IMR-90 (cell line): ENCODE data around the gene SYNRG. TPM values are rescaled to one million over a fixed set of nuclear protein-coding genes. Genes with fewer than 3 reads are reported as not detected.

Source experiments
- ATAC-seq: fragments of 200-7000 bp; cut with Tn5 transposase; 2 replicates; pipeline ENCODE4 v1.9.1; 2020; ENCODE audit warnings: low read depth, mild to moderate bottlenecking, moderate library complexity
- BruUV-seq: library from RNA; stranded (reverse); fragments of 400-500 nt; replicated peaks from 2 replicates; lab custom pipeline; 2021; lab: Mats Ljungman, UMichigan
- CTCF ChIA-PET: fragments of 300-600 bp; formaldehyde crosslinking; extraction: SDS; loops from one replicate; lab custom pipeline; 2021; ENCODE audit warnings: antibody characterized with exemption; lab: Yijun Ruan, JAX
- POLR2A ChIA-PET: fragments of 300-600 bp; sonication (Branson Sonifier 250); formaldehyde crosslinking; loops from one replicate; lab custom pipeline; 2022; ENCODE audit warnings: antibody characterized with exemption; ENCODE audit not compliant: unreplicated experiment; lab: Charles Lee
- DNase-seq: peaks from one replicate; pipeline ENCODE4 v3.0.0; 2013
- H2AFZ ChIP-seq: replicated peaks from 2 replicates; pipeline ENCODE3; 2013; ENCODE audit warnings: low read length, mild to moderate bottlenecking; ENCODE audit not compliant: poor library complexity
- H2AK5ac ChIP-seq: 2 replicates; pipeline ENCODE4 v1.6.1; 2013; ENCODE audit warnings: low read depth, low read length, inconsistent platforms
- H2AK9ac ChIP-seq: replicated peaks from 2 replicates; pipeline ENCODE3; 2013; ENCODE audit warnings: mild to moderate bottlenecking, low read depth, low read length, moderate library complexity; ENCODE audit not compliant: poor library complexity
- H2BK120ac ChIP-seq: 2 replicates; pipeline ENCODE4 v1.6.1; 2013; ENCODE audit warnings: low read depth, low read length, inconsistent platforms
- H2BK15ac ChIP-seq: 3 replicates; pipeline ENCODE4 v1.6.1; 2013; ENCODE audit warnings: low read depth, low read length, inconsistent platforms
- H2BK20ac ChIP-seq: 2 replicates; pipeline ENCODE4 v1.6.1; 2013; ENCODE audit warnings: low read depth, mild to moderate bottlenecking, inconsistent platforms, low read length, moderate library complexity
- H2BK5ac ChIP-seq: 2 replicates; pipeline ENCODE4 v1.6.1; 2013; ENCODE audit warnings: mild to moderate bottlenecking, low read depth, low read length, inconsistent platforms; ENCODE audit not compliant: poor library complexity, severe bottlenecking
- H3K14ac ChIP-seq: replicated peaks from 2 replicates; pipeline ENCODE4 v1.6.1; 2013; ENCODE audit warnings: low read depth, low read length, inconsistent platforms
- H3K18ac ChIP-seq: 2 replicates; pipeline ENCODE4 v1.6.1; 2013; ENCODE audit warnings: low read depth, low read length, control low read depth
- H3K23ac ChIP-seq: 2 replicates; pipeline ENCODE4 v1.6.1; 2013; ENCODE audit warnings: low read depth, low read length, inconsistent platforms
- H3K27ac ChIP-seq: 2 replicates; pipeline ENCODE4 v1.5.1; 2013; ENCODE audit warnings: mild to moderate bottlenecking, control low read depth, low read length; ENCODE audit not compliant: insufficient read depth
- H3K27me3 ChIP-seq: 2 replicates; pipeline ENCODE4 v1.6.1; 2013; ENCODE audit warnings: low read length; ENCODE audit not compliant: control insufficient read depth, insufficient read depth
- H3K36me3 ChIP-seq: 2 replicates; pipeline ENCODE4 v1.6.1; 2013; ENCODE audit warnings: low read length, mixed read lengths; ENCODE audit not compliant: control insufficient read depth, insufficient read depth
- H3K4ac ChIP-seq: 2 replicates; pipeline ENCODE4 v1.6.1; 2013; ENCODE audit warnings: low read depth, low read length, inconsistent platforms
- H3K4me1 ChIP-seq: 2 replicates; pipeline ENCODE4 v1.6.1; 2013; ENCODE audit warnings: low read length, mixed read lengths; ENCODE audit not compliant: control insufficient read depth, insufficient read depth
- H3K4me2 ChIP-seq: 2 replicates; pipeline ENCODE4 v1.6.1; 2013; ENCODE audit warnings: low read depth, mild to moderate bottlenecking, control low read depth, low read length, moderate library complexity
- H3K4me3 ChIP-seq: 2 replicates; pipeline ENCODE4 v1.5.1; 2013; ENCODE audit warnings: low read depth, mild to moderate bottlenecking, control low read depth, low read length, moderate library complexity; ENCODE audit not compliant: insufficient read depth
- H3K56ac ChIP-seq: 2 replicates; pipeline ENCODE4 v1.6.1; 2013; ENCODE audit warnings: low read length, inconsistent platforms; ENCODE audit not compliant: insufficient read depth; ENCODE audit errors: extremely low read depth
- H3K79me1 ChIP-seq, 2 experiments: 2 replicates each; pipeline ENCODE4 v1.6.1; 2013; ENCODE audit warnings: low read length in 2 of 2, inconsistent platforms in 1 of 2, low read depth in 1 of 2
- H3K9ac ChIP-seq: 2 replicates; pipeline ENCODE4 v1.6.1; 2013; ENCODE audit warnings: low read depth, low read length, control low read depth
- H3K9me1 ChIP-seq: 2 replicates; pipeline ENCODE4 v1.6.1; 2013; ENCODE audit warnings: low read length, inconsistent platforms; ENCODE audit not compliant: insufficient read depth
- H3K9me3 ChIP-seq: 2 replicates; pipeline ENCODE4 v1.6.1; 2013; ENCODE audit warnings: low read length; ENCODE audit not compliant: control insufficient read depth, insufficient read depth
- H4K20me1 ChIP-seq: 2 replicates; pipeline ENCODE4 v1.6.1; 2013; ENCODE audit warnings: low read length, inconsistent platforms; ENCODE audit not compliant: insufficient read depth
- H4K5ac ChIP-seq: 2 replicates; pipeline ENCODE4 v1.6.1; 2013; ENCODE audit warnings: mild to moderate bottlenecking, low read depth, low read length, control low read depth
- H4K8ac ChIP-seq, 2 experiments: 2 replicates each; pipeline ENCODE4 v1.6.1; 2013; ENCODE audit warnings: low read depth in 2 of 2, low read length in 2 of 2, control low read depth in 1 of 2, inconsistent platforms in 1 of 2
- H4K91ac ChIP-seq: 2 replicates; pipeline ENCODE4 v1.6.1; 2013; ENCODE audit warnings: low read depth, low read length, inconsistent platforms; ENCODE audit not compliant: insufficient read depth
- CEBPB ChIP-seq: IDR thresholded peaks from 2 replicates; pipeline ENCODE4 v1.6.1; 2012; ENCODE audit warnings: low read depth, low read length, improper control_type of control experiment
- CTCF ChIP-seq: conservative IDR thresholded peaks from 2 replicates; pipeline ENCODE4 v1.5.1; 2012; ENCODE audit warnings: mild to moderate bottlenecking, low read depth, low read length, improper control_type of control experiment
- FOS ChIP-seq: fragments of 150-350 bp; IDR thresholded peaks from 2 replicates; pipeline ENCODE4 v1.6.1; 2016; ENCODE audit warnings: low read depth, low read length
- MAFK ChIP-seq: IDR thresholded peaks from 2 replicates; pipeline ENCODE4 v1.6.1; 2012; ENCODE audit warnings: low read depth, low read length, improper control_type of control experiment
- MAZ ChIP-seq: IDR thresholded peaks from 2 replicates; pipeline ENCODE4 v1.6.1; 2012; ENCODE audit warnings: low read depth, mild to moderate bottlenecking, low read length, improper control_type of control experiment, moderate library complexity, borderline replicate concordance
- MXI1 ChIP-seq: IDR thresholded peaks from 2 replicates; pipeline ENCODE4 v1.6.1; 2012; ENCODE audit warnings: low read depth, mild to moderate bottlenecking, low read length, moderate library complexity, borderline replicate concordance
- NFE2L2 ChIP-seq: fragments of 150-350 bp; IDR thresholded peaks from 2 replicates; pipeline ENCODE4 v1.6.1; 2016; ENCODE audit warnings: low read depth, mild to moderate bottlenecking, low read length
- POLR2A ChIP-seq: IDR thresholded peaks from 2 replicates; pipeline ENCODE4 v1.6.1; 2012; ENCODE audit warnings: mild to moderate bottlenecking, low read depth, low read length
- RAD21 ChIP-seq: IDR thresholded peaks from 2 replicates; pipeline ENCODE4 v1.6.1; 2012; ENCODE audit warnings: low read length, improper control_type of control experiment
- RCOR1 ChIP-seq: IDR thresholded peaks from 2 replicates; pipeline ENCODE4 v1.6.1; 2012; ENCODE audit warnings: mild to moderate bottlenecking, low read length, improper control_type of control experiment; ENCODE audit not compliant: insufficient replicate concordance
- RFX5 ChIP-seq: IDR thresholded peaks from 2 replicates; pipeline ENCODE4 v1.8.0; 2012; ENCODE audit warnings: low read depth, mild to moderate bottlenecking, low read length, moderate library complexity
- SMC3 ChIP-seq: fragments of 150-350 bp; IDR thresholded peaks from 2 replicates; pipeline ENCODE4 v1.6.1; 2016; ENCODE audit warnings: low read depth, mild to moderate bottlenecking, antibody characterized with exemption, low read length, moderate library complexity
- USF2 ChIP-seq: fragments of 150-350 bp; IDR thresholded peaks from 2 replicates; pipeline ENCODE4 v1.6.1; 2017; ENCODE audit warnings: mild to moderate bottlenecking, antibody characterized with exemption, low read length, low read depth
- WGBS, 2 experiments: methylation state at CpG; one replicate each; pipeline versions ENCODE4 v1.1.5 to v1.1.7; 2013; ENCODE audit warnings: missing lambda C conversion rate in 2 of 2; ENCODE audit not compliant: insufficient read length in 1 of 2; ENCODE audit errors: extremely low coverage in 2 of 2; 5-methylcytosine and 5-hydroxymethylcytosine counted together
- dilution Hi-C: fragments of 300-500 bp; cut with HindIII; formaldehyde crosslinking; loops from one replicate; pipeline ENCODE4 v1.14.3; 2018; ENCODE audit warnings: low sequenced_read_pairs; ENCODE audit not compliant: unreplicated experiment
- in situ Hi-C: fragments of 300-500 bp; cut with MboI; formaldehyde crosslinking; loops from 3 replicates; pipeline ENCODE4 v1.14.3; 2019; ENCODE audit warnings: low sequenced_read_pairs, inconsistent platforms, mixed read lengths
- intact Hi-C: fragments of 100-400 bp; cut with micrococcal nuclease; formaldehyde crosslinking; loops from 2 replicates; pipeline ENCODE4 v1.10.0; 2022
- polyA plus RNA-seq, 3 experiments: library from polyadenylated mRNA; depleted of rRNA; stranded (reverse); fragments of >200 nt; gene quantifications; 2 replicates each; pipeline ENCODE4 v1.2.3, GENCODE V29; 2012; ENCODE audit warnings: low replicate concordance in 1 of 3
- total RNA-seq: library from RNA; depleted of rRNA; stranded (reverse); fragments of >200 nt; gene quantifications from 2 replicates; pipeline ENCODE4 v1.2.3, GENCODE V29; 2012
- TF ChIP-seq, protein P1 (sequence below): fragments of 150-350 bp; IDR thresholded peaks from 2 replicates; pipeline ENCODE4 v1.6.1; 2016; ENCODE audit warnings: low read depth, mild to moderate bottlenecking, low read length, moderate library complexity, borderline replicate concordance

The SYNRG gene
- total and polyA plus RNA-seq, 2 of the 4 experiments (the other 2 are of a cell fraction), result 11.7 to 15.2 TPM

DNA sequence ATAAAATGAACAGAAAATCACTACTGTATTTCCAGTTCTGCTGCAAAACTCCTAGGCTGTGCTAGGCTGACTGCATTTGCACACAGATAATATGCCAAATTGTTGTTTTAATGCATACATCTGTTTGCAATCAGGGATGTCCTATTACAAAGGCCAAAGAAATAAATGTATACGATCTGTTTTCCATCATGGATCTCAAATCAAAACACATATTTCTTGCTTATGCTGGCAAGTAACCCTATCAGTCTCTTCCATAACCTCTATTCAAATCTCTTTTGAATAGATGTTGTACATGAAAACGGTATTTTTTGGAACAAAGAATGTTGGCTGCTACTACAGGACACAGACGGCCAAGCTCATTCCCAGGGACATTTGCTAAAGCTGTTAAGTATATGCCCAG is 62.9 kb downstream of the SYNRG start:
- H3K36me3 ChIP-seq, result peaks cover 8% of the 10 kb centered on the region
- H2AFZ ChIP-seq, result no peak overlapping the region
- H3K9me1 ChIP-seq, result peaks cover 3% of the 10 kb centered on the region
- no peak overlapping the region for H4K5ac ChIP-seq
- no peak overlapping the region for H2BK120ac ChIP-seq
- H4K8ac ChIP-seq, result no peak overlapping the region
- no peak for TF ChIP-seq MAZ
- TF ChIP-seq RFX5, result no peak
- no peak for TF ChIP-seq POLR2A
- no peak for TF ChIP-seq USF2
- TF ChIP-seq RAD21, result no peak
- TF ChIP-seq, protein P1, sequence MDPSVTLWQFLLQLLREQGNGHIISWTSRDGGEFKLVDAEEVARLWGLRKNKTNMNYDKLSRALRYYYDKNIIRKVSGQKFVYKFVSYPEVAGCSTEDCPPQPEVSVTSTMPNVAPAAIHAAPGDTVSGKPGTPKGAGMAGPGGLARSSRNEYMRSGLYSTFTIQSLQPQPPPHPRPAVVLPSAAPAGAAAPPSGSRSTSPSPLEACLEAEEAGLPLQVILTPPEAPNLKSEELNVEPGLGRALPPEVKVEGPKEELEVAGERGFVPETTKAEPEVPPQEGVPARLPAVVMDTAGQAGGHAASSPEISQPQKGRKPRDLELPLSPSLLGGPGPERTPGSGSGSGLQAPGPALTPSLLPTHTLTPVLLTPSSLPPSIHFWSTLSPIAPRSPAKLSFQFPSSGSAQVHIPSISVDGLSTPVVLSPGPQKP, result no peak
- no peak for TF ChIP-seq MXI1
- no peak for TF ChIP-seq CEBPB
- TF ChIP-seq SMC3, result no peak
- TF ChIP-seq NFE2L2, result no peak
- TF ChIP-seq RCOR1, result no peak
- no peak for TF ChIP-seq MAFK
- TF ChIP-seq CTCF, result no peak
- no peak for TF ChIP-seq FOS
- no peak overlapping the region for H2AK9ac ChIP-seq
- no peak overlapping the region for H3K27ac ChIP-seq
- no peak overlapping the region for H2AK5ac ChIP-seq
- in situ Hi-C loops, result no loop called here
- DNase-seq (no peak), ATAC-seq (peak; percentile 27; the same call in 1 of the 2 replicates)
- peaks cover 27 to 42% of the 10 kb centered on the region in 2 experiments for H3K79me1 ChIP-seq
- H3K18ac ChIP-seq, result no peak overlapping the region
- H3K4ac ChIP-seq, result no peak overlapping the region
- dilution Hi-C loops, result no loop called here
- no CpG with 5 or more reads among the region's 3 CpGs for WGBS, 2 experiments
- no peak overlapping the region for H3K14ac ChIP-seq
- H3K4me1 ChIP-seq, result no peaks in the 10 kb centered on the region
- H3K9ac ChIP-seq, result no peak overlapping the region
- no peak overlapping the region for H3K4me2 ChIP-seq
- H2BK20ac ChIP-seq, result no peak overlapping the region
- no peak overlapping the region for H2BK15ac ChIP-seq
- no peaks in the 10 kb centered on the region for H3K27me3 ChIP-seq
- H3K4me3 ChIP-seq, result no peak overlapping the region
- H4K20me1 ChIP-seq, result no peaks in the 10 kb centered on the region
- POLR2A ChIA-PET, result no interaction called here
- no peak overlapping the region for H3K56ac ChIP-seq
- intact Hi-C loops, result loop anchor here (10.0 kb wide), 1 partner anchor 48 kb away; no protein-coding TSS in a partner anchor
- no peaks in the 10 kb centered on the region for H3K9me3 ChIP-seq
- CTCF ChIA-PET, result no interaction called here
- no peak overlapping the region for H3K23ac ChIP-seq
- no peak overlapping the region for H4K91ac ChIP-seq
- no peak overlapping the region for H2BK5ac ChIP-seq
- no TSS peak for BruUV-seq
